Parathyroid adenoma (tissue), 2 donors: ENCODE results near the gene MGAT3.
"Not testable (repeated sequence)": the region's sequence is repeated elsewhere in the genome, so short reads cannot be mapped to it uniquely, and the experiment has no call there.

Experiments
- H2AFZ ChIP-seq: fragments of 300-600 bp; sonication (generic); one replicate; pipeline ENCODE4 v1.7.0; 2017; ENCODE audit warnings: antibody characterized with exemption, mild to moderate bottlenecking
- H3K27ac ChIP-seq: fragments of 300-600 bp; sonication (generic); one replicate; pipeline ENCODE4 v1.7.0; 2017
- H3K27me3 ChIP-seq: fragments of 300-600 bp; sonication (generic); one replicate; pipeline ENCODE4 v1.7.0; 2017; ENCODE audit warnings: low read length; ENCODE audit not compliant: control insufficient read depth, insufficient read depth
- H3K36me3 ChIP-seq: fragments of 300-600 bp; sonication (generic); one replicate; pipeline ENCODE4 v1.7.0; 2017; ENCODE audit warnings: low read length; ENCODE audit not compliant: control insufficient read depth, insufficient read depth
- H3K4me1 ChIP-seq: fragments of 300-600 bp; sonication (generic); one replicate; pipeline ENCODE4 v1.7.0; 2017; ENCODE audit warnings: control low read depth
- H3K4me2 ChIP-seq: fragments of 300-600 bp; sonication (generic); one replicate; pipeline ENCODE4 v1.7.0; 2017; ENCODE audit warnings: low read length
- H3K4me3 ChIP-seq: fragments of 300-600 bp; sonication (generic); one replicate; pipeline ENCODE4 v1.7.0; 2017; ENCODE audit warnings: low read depth, low read length
- H3K79me2 ChIP-seq: fragments of 300-600 bp; sonication (generic); one replicate; pipeline ENCODE4 v1.7.0; 2017; ENCODE audit warnings: control low read depth
- H3K9ac ChIP-seq: fragments of 300-600 bp; sonication (generic); one replicate; pipeline ENCODE4 v1.7.0; 2017; ENCODE audit warnings: mild to moderate bottlenecking
- H3K9me3 ChIP-seq: fragments of 300-600 bp; sonication (generic); one replicate; pipeline ENCODE4 v1.7.0; 2017; ENCODE audit warnings: low read length; ENCODE audit not compliant: control insufficient read depth
- CTCF ChIP-seq: fragments of 300-600 bp; sonication (generic); IDR thresholded peaks from one replicate; pipeline ENCODE4 v1.7.0; 2017; ENCODE audit warnings: antibody characterized with exemption, mild to moderate bottlenecking
- donor health status: primary hyperparathyroidism.

Gene MGAT3

GRCh38 chr22:39519681-39520225 lies 62.9 kb downstream of the MGAT3 start:
- peaks cover 19% of the 10 kb centered on the region for H3K4me1 ChIP-seq
- H3K9me3 ChIP-seq, result no peaks in the 10 kb centered on the region
- H3K4me3 ChIP-seq, result peak overlapping the region; percentile 100
- H3K4me2 ChIP-seq, result peak overlapping the region; percentile 96
- peak overlapping the region; percentile 90 for H2AFZ ChIP-seq
- no peaks in the 10 kb centered on the region for H3K36me3 ChIP-seq
- no peaks in the 10 kb centered on the region for H3K27me3 ChIP-seq
- peak overlapping the region; percentile 100 for H3K27ac ChIP-seq
- peak overlapping the region; percentile 55 for H3K9ac ChIP-seq
- H3K79me2 ChIP-seq, result peaks cover 13% of the 10 kb centered on the region
- TF ChIP-seq CTCF, result peak; percentile 27

DNA sequence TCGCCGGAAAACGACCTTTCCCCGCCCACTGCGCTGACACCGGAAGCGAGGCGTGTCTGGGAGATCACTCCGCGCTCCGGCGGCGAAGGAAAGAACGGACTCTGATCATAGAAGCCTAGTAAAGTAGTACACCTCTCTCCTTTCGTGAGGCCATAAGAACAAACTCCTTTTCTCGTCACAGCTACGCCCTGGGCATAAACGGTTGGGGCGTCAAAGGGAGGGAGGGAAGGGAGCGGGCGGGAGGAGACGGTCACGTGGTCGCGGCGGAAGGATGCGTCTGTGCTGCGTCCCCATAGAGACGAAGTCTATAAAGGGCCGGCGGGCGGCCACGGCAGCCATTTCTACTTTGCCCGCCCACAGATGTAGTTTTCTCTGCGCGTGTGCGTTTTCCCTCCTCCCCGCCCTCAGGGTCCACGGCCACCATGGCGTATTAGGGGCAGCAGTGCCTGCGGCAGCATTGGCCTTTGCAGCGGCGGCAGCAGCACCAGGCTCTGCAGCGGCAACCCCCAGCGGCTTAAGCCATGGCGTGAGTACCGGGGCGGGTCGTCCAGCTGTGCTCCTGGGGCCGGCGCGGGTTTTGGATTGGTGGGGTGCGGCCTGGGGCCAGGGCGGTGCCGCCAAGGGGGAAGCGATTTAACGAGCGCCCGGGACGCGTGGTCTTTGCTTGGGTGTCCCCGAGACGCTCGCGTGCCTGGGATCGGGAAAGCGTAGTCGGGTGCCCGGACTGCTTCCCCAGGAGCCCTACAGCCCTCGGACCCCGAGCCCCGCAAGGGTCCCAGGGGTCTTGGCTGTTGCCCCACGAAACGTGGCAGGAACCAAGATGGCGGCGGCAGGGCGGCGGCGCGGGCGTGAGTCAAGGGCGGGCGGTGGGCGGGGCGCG lies 63.7 kb downstream of the MGAT3 start, which contains the start of gene ATF4:
Gene ATF4 (plus strand): TSS at position 337 of the 880 bp plus-strand sequence. CDS start 884 bp downstream, outside the sequence.
- Histone ChIP-seq H3K4me2 (peak within 1 kb of the TSS; percentile 96), H3K4me3 (peak within 1 kb of the TSS; percentile 100), H3K79me2 (peaks cover 13% of the 10 kb centered on the region), H2AFZ (peak within 1 kb of the TSS; percentile 90), H3K27ac (peak within 1 kb of the TSS; percentile 100), H3K4me1 (peaks cover 19% of the 10 kb centered on the region), H3K9ac (peak within 1 kb of the TSS; percentile 100), H3K9me3 (no peaks in the 10 kb centered on the region), H3K27me3 (no peaks in the 10 kb centered on the region), H3K36me3 (no peaks in the 10 kb centered on the region)
- TF ChIP-seq CTCF, result no peak

DNA sequence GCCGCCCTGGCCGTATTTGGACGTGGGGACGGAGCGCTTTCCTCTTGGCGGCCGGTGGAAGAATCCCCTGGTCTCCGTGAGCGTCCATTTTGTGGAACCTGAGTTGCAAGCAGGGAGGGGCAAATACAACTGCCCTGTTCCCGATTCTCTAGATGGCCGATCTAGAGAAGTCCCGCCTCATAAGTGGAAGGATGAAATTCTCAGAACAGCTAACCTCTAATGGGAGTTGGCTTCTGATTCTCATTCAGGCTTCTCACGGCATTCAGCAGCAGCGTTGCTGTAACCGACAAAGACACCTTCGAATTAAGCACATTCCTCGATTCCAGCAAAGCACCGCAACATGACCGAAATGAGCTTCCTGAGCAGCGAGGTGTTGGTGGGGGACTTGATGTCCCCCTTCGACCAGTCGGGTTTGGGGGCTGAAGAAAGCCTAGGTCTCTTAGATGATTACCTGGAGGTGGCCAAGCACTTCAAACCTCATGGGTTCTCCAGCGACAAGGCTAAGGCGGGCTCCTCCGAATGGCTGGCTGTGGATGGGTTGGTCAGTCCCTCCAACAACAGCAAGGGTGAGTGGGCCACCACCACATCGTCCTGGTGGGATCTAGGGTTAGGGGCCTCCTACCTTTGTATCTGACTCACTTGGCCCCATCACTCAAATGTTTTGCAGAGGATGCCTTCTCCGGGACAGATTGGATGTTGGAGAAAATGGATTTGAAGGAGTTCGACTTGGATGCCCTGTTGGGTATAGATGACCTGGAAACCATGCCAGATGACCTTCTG lies 64.5 kb downstream of the MGAT3 start:
- not testable (repeated sequence) for H3K9ac ChIP-seq, H3K9me3 ChIP-seq, H2AFZ ChIP-seq, H3K36me3 ChIP-seq, H3K27me3 ChIP-seq
- H3K79me2 ChIP-seq, result peaks cover 15% of the 10 kb centered on the region
- peak overlapping the region; percentile 100 for H3K27ac ChIP-seq
- peak overlapping the region; percentile 91 for H3K4me2 ChIP-seq
- peaks cover 19% of the 10 kb centered on the region for H3K4me1 ChIP-seq
- peak overlapping the region; percentile 100 for H3K4me3 ChIP-seq

DNA sequence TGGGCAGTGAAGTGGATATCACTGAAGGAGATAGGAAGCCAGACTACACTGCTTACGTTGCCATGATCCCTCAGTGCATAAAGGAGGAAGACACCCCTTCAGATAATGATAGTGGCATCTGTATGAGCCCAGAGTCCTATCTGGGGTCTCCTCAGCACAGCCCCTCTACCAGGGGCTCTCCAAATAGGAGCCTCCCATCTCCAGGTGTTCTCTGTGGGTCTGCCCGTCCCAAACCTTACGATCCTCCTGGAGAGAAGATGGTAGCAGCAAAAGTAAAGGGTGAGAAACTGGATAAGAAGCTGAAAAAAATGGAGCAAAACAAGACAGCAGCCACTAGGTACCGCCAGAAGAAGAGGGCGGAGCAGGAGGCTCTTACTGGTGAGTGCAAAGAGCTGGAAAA lies 65.3 kb downstream of the MGAT3 start:
- Histone ChIP-seq H3K4me2 (peak overlapping the region; percentile 91), H3K4me1 (peaks cover 21% of the 10 kb centered on the region), H3K79me2 (peaks cover 15% of the 10 kb centered on the region), H3K4me3 (peak overlapping the region; percentile 100), H3K27ac (peak overlapping the region; percentile 100)
- not testable (repeated sequence) for H3K9me3 ChIP-seq, H2AFZ ChIP-seq, H3K9ac ChIP-seq, H3K27me3 ChIP-seq, H3K36me3 ChIP-seq

DNA sequence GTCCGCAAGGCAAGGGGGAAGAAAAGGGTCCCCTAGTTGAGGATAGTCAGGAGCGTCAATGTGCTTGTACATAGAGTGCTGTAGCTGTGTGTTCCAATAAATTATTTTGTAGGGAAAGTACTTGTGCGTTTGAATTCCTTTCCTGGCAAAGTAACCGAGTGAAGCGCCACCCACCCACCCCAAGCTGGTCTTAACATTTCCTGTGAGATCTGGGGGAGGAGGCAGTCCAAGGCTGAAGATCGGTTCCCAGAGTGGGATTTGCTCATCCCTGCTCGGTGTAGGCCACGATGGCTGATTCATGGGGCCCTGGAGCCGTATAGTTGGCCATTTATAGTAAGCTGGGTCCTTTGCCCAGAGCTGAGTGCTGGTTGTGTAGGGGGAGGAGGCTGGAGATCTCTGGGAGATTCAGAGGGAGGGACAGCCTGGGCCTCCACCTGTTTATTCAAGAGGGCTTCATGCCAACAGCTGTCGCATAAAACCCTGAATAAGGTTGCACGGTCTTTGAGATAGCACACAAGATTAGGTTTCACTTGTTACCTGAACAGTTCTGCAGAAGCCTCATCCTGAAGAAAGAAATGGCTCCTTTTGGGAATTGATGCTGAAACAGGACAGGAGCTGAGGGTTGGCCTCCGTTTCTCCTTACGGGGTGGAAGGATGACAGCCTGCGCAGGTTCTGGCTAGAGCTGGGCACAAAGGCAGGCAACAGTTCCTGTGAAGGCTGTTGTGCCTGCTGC lies 65.9 kb downstream of the MGAT3 start:
- peak overlapping the region; percentile 11 for H3K9ac ChIP-seq
- H3K36me3 ChIP-seq, result no peaks in the 10 kb centered on the region
- peak overlapping the region; percentile 91 for H3K4me2 ChIP-seq
- no peak for TF ChIP-seq CTCF
- H3K4me1 ChIP-seq, result peaks cover 27% of the 10 kb centered on the region
- H3K27me3 ChIP-seq, result no peaks in the 10 kb centered on the region
- peak overlapping the region; percentile 100 for H3K27ac ChIP-seq
- H3K79me2 ChIP-seq, result peaks cover 15% of the 10 kb centered on the region
- H3K9me3 ChIP-seq, result no peaks in the 10 kb centered on the region
- no peak overlapping the region for H2AFZ ChIP-seq
- H3K4me3 ChIP-seq, result peak overlapping the region; percentile 100
